BE2C (cell line): ENCODE results near the gene KCNT1.

Source experiments
- DNase-seq: peaks from one replicate; pipeline ENCODE4 v3.0.0-alpha.2; 2020
- H3K27me3 ChIP-seq: fragments of 250-450 bp; sonication (Bioruptor Pico); 2 replicates; pipeline ENCODE4 v1.5.1; 2020; ENCODE audit warnings: mild to moderate bottlenecking
- H3K36me3 ChIP-seq: fragments of 250-450 bp; sonication (Bioruptor Pico); 2 replicates; pipeline ENCODE4 v1.5.1; 2020; ENCODE audit warnings: mild to moderate bottlenecking
- H3K4me1 ChIP-seq: fragments of 250-450 bp; sonication (Bioruptor Pico); 2 replicates; pipeline ENCODE4 v1.5.1; 2020
- H3K4me3 ChIP-seq: 2 replicates; pipeline ENCODE4 v1.5.1; 2011; ENCODE audit warnings: low read depth, low read length
- H3K9me3 ChIP-seq: fragments of 250-450 bp; sonication (Bioruptor Pico); 2 replicates; pipeline ENCODE4 v1.5.1; 2020
- TF ChIP-seq, protein P1 (sequence below): IDR thresholded peaks from 2 replicates; pipeline ENCODE4 v1.5.1; 2012; ENCODE audit warnings: mild to moderate bottlenecking, low read depth, low read length

KCNT1 gene

GRCh38 chr9:135826188-135826545, 124.2 kb downstream of the KCNT1 start:
- TF ChIP-seq, protein P1, sequence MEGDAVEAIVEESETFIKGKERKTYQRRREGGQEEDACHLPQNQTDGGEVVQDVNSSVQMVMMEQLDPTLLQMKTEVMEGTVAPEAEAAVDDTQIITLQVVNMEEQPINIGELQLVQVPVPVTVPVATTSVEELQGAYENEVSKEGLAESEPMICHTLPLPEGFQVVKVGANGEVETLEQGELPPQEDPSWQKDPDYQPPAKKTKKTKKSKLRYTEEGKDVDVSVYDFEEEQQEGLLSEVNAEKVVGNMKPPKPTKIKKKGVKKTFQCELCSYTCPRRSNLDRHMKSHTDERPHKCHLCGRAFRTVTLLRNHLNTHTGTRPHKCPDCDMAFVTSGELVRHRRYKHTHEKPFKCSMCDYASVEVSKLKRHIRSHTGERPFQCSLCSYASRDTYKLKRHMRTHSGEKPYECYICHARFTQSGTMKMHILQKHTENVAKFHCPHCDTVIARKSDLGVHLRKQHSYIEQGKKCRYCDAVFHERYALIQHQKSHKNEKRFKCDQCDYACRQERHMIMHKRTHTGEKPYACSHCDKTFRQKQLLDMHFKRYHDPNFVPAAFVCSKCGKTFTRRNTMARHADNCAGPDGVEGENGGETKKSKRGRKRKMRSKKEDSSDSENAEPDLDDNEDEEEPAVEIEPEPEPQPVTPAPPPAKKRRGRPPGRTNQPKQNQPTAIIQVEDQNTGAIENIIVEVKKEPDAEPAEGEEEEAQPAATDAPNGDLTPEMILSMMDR, result no peak
- peaks cover 13% of the 10 kb centered on the region for H3K9me3 ChIP-seq
- DNase-seq, result no peak
- H3K27me3 ChIP-seq, result no peaks in the 10 kb centered on the region
- H3K4me3 ChIP-seq, result no peak overlapping the region
- H3K4me1 ChIP-seq, result no peaks in the 10 kb centered on the region
- H3K36me3 ChIP-seq, result peaks cover 44% of the 10 kb centered on the region

- Histone ChIP-seq H3K36me3 (peaks cover 34% of the 10 kb centered on the region), H3K4me3 (no peak overlapping the region), H3K4me1 (no peaks in the 10 kb centered on the region), H3K9me3 (peaks cover 13% of the 10 kb centered on the region), H3K27me3 (no peaks in the 10 kb centered on the region)
- DNase-seq, result no peak
- TF ChIP-seq, protein P1, result no peak
These were observed 125.3 kb downstream of the KCNT1 start for GRCh38 chr9:135827301-135827700.

DNA sequence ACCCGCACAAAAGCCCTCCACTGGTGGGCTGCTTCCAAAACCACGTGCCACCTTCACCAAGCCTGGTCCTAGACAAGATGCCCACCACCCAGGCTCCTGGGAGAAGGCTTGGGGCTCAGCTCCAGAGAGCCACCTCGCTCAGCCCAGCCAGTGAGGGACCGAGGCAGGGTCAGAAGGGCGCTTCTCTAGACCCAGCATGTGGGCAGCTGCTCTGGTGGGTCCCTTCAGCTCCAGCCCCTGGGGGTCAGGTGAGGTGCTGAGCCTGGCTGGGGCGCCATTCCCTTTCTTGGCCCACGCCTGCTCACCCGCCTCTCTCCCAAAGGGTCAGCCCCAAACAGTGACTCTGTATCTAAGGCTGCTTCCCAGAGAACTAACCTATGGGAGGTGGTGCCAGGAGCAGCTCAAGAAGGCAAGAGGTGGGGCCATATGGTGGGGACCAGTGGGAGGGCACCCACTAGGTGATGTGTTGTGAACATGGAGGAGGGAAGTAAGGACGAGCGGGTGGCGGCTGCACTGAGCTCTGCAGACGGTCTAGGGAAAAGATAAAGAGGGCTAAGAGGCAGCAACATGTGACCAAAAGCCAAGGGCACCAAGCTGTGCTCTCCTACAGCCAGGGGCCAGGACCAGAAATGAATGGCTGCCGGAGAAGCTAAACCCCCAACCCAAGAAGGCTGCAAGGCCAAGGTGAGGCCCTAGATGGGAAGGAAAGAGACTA, 126.0 kb downstream of the KCNT1 start:
- no peak overlapping the region for H3K4me3 ChIP-seq
- H3K36me3 ChIP-seq, result peaks cover 26% of the 10 kb centered on the region
- TF ChIP-seq, protein P1, result no peak
- H3K27me3 ChIP-seq, result no peaks in the 10 kb centered on the region
- peaks cover 13% of the 10 kb centered on the region for H3K9me3 ChIP-seq
- no peak for DNase-seq
- no peaks in the 10 kb centered on the region for H3K4me1 ChIP-seq

DNA sequence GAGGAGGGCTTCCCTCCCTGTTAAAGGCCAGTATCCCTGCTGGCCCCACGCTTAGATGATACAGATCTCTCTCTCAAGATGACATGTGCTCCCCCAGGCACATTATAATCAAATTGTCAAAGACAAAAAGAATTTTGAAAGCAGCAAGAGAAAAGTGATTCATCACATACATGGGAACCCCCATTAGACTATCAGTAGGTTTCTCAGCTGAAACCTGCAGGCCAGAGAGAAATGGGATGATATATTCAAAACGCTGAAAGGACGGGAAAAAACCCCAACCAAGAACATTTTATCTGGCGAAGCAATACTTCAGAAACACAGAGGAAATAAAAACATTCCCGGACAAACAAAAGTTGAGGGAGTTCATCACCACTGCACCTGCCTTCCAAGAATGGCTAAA, 126.7 kb downstream of the KCNT1 start:
- TF ChIP-seq, protein P1, result no peak
- Histone ChIP-seq H3K36me3 (peaks cover 20% of the 10 kb centered on the region), H3K4me3 (no peak overlapping the region), H3K9me3 (peaks cover 13% of the 10 kb centered on the region), H3K4me1 (no peaks in the 10 kb centered on the region), H3K27me3 (no peaks in the 10 kb centered on the region)
- DNase-seq, result no peak

DNA sequence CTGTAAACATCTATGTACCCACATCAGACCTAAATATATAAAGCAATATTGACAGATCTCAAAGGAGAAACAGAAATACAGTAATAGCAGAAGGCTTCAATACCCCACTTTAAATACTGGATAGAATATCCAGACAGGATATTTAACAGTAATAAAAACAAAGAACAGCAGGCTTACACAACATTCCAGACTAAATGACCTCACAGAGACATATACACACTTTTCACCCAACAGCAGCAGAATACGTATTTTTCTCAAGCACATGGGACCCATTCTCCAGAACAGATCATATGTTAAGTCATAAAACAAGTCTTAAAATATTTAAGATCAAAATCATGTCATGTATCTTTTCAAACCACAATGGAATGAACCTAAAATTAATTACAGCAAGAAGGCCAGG, 128.5 kb downstream of the KCNT1 start:
- Histone ChIP-seq H3K36me3 (peaks cover 18% of the 10 kb centered on the region), H3K4me1 (no peaks in the 10 kb centered on the region), H3K27me3 (no peaks in the 10 kb centered on the region), H3K4me3 (no peak overlapping the region), H3K9me3 (peaks cover 13% of the 10 kb centered on the region)
- TF ChIP-seq, protein P1, result no peak
- DNase-seq, result no peak

- Histone ChIP-seq H3K4me3 (no peak overlapping the region), H3K4me1 (no peaks in the 10 kb centered on the region), H3K27me3 (no peaks in the 10 kb centered on the region), H3K9me3 (peaks cover 4% of the 10 kb centered on the region; the same call in 1 of the 2 replicates), H3K36me3 (peaks cover 7% of the 10 kb centered on the region; the same call in 1 of the 2 replicates)
- TF ChIP-seq, protein P1, result no peak
- DNase-seq, result no peak
These were observed 131.9 kb downstream of the KCNT1 start for GRCh38 chr9:135833864-135834263.
